SK-N-SH (cell line): Measurements from ENCODE around the gene SMIM41.

Experiments
- CHD2 ChIP-seq: fragments of 150-350 bp; IDR thresholded peaks from 2 replicates; pipeline ENCODE4 v1.6.1; 2018; ENCODE audit warnings: low read length; ENCODE audit not compliant: partially characterized antibody
- CTCF ChIP-seq: fragments of 200-600 bp; sonication (generic); IDR thresholded peaks from 2 replicates; pipeline ENCODE4 v1.6.1; 2017; ENCODE audit warnings: antibody characterized with exemption, mild to moderate bottlenecking, moderate library complexity
- EP300 ChIP-seq, 2 experiments: IDR thresholded peaks; 2 replicates each; pipeline versions ENCODE4 v1.4.0 to v1.6.1; 2012; ENCODE audit warnings: borderline replicate concordance in 1 of 2, low read depth in 1 of 2, low read length in 1 of 2
- MEF2A ChIP-seq: IDR thresholded peaks from 2 replicates; pipeline ENCODE4 v1.4.0; 2012; ENCODE audit warnings: low read depth, borderline replicate concordance
- POLR2AphosphoS5 ChIP-seq: IDR thresholded peaks from 2 replicates; pipeline ENCODE4 v1.6.1; 2012; ENCODE audit warnings: low read depth, low read length
- RCOR1 ChIP-seq: fragments of 150-350 bp; IDR thresholded peaks from 2 replicates; pipeline ENCODE4 v1.6.1; 2017; ENCODE audit warnings: antibody characterized with exemption, low read length
- ZBTB33 ChIP-seq: IDR thresholded peaks from 2 replicates; pipeline ENCODE4 v1.4.0; 2012; ENCODE audit warnings: low read depth, borderline replicate concordance

- TF ChIP-seq EP300 (IDR thresholded peaks at IDR 0.05; ENCODE audit: borderline replicate concordance in 1 of 2, low read depth in 1 of 2, low read length in 1 of 2) (no peak), CTCF (no peak), RCOR1 (no peak), MEF2A (no peak), CHD2 (no peak), ZBTB33 (no peak), POLR2AphosphoS5 (no peak)
These were observed 73.4 kb downstream of the SMIM41 start for GRCh38 chr12:52152905-52153317.
